T1000 (cell line): Measurements from ENCODE around the gene RAPSN.

Experiments
- DNase-seq: peaks from one replicate; lab custom pipeline; 2025; ENCODE audit warnings: mixed read lengths; lab: John Stamatoyannopoulos, UW

Gene RAPSN

DNA sequence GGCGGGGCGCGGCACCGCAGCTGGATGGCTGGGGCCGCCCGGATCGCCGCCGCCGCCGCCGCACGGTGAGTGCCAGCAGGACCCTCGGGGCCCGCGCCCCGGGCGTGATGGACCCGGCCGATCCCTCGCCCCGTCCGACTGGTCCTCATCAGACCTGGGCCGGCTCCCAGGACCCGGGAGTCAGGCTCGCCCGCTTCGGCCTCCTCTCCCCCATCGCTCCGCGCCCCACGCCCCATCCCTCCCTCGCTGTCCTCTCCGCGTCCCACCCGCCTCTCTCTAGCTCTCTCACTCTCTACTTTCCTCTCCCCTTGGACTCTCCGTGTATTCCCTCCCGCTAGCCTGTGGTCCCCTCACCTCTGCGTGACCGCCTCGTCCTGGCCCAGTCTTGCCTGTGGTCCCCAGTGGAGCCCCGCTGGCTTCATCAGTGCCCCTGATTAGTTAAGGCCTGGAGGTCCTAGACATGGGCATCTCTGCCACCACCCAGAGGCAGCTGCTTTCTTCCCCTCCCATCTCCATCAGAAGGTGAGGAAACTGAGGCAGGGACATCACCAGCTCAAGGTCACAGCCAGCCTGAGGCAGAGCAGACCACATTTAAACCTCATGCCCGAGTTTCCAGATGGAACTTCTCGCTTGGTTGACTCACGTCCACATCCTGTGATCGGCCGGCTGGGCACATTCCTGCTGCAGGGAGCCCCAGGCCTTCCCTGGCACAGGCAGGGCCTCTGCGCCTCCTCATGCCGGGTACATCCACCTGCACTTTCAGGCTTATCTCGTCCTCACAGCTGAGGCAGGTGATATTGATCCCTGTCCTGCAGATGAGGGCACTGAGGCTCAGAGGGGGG, 40.1 kb downstream of the RAPSN start:
- DNase-seq = no peak

- peak; percentile 87 for DNase-seq
Observed at GRCh38 chr11:47407746-47408590, 41.0 kb downstream of the RAPSN start, which contains the start of gene SLC39A13. Gene SLC39A13, plus strand, starts transcription at chr11:47408590. Its CDS starts 1,505 bp downstream, at chr11:47410095.

- no peak for DNase-seq
Observed at GRCh38 chr11:47406896-47407745, 41.8 kb downstream of the RAPSN start.

DNA sequence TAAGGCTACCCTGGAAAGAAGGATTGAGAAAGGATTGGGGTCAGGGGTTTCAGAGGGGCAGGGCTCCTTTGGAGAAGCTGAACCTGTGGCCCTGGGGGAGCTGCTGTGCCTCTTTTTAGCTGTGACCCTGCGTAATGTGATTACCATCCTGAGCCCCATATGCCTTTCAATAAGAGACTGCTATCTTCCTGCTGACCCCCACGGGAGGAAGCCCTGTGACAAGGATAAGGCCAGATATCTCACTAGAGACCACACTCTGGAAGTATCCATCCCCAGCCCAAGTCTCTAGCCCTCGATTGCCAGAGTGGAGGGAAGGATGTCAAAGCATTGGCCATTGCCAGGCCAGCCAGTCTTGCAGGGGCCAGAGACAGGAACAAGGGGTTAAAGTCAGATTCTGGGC, 45.4 kb downstream of the RAPSN start:
- DNase-seq = no peak

DNA sequence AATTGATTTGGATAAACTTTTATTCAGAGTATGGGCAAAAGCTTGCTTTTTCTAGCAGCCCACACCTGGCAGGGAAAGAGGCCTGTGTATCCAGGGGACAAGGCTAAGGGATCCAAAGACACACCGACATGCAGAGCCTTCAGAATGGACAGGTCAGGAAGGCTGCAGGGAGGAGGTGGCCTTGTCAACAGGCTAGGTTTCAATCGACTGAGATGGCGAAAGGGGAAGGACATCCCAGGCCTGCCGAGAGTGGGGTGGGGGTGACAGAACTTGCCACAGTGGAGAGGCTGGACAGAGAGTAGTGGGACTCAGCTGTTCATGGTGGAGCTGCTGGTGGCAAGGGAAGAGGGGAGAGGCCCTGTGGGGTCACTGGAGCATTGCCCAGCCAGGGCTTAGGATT, 45.8 kb downstream of the RAPSN start:
- no peak for DNase-seq

- DNase-seq = no peak
Observed at GRCh38 chr11:47400768-47401279, 48.1 kb downstream of the RAPSN start.

DNA sequence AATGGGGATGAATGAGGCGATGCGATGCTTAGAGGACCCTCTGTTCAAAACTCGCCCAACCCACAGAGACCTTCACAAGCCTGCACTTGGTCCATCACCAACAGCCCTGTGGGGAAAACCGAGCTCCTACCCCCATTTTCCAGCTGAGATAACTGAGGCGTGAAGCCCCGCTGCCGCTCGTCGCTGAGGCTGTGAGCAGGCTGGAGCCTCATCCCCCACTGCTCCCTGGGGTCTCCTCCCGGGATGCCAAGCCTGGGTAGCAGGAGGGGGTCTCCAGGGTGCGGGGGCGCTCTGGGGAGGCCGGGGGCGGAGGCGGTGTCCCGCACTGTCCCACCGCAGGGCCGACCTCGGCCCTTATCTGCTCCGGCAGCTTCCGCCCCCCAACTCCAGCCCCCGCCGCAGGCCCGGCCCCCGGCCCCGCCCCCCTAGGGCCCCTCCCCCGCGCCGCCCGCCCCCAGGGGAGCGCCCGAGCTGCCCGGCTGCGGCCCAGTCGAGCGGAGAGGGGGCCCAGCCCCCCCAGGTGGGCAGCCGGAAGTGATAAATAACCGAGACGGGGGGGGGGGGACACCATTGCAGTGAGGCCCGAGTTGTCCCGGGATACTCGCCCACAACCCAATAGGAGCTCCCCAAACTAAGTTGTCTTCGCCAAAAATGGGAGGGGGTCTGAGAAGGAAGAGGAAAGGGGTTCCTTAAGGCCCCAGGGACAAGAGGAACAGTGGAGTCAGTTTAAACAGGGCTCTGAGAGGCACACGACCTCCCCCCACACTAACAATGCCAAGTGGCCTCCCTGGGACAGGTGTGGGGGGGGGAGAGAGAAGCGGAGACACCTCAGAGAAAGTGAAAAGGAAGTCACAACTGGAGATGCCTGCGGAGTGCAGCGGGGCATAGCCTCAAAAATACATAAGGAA, 48.8 kb downstream of the RAPSN start:
- no peak for DNase-seq

DNA sequence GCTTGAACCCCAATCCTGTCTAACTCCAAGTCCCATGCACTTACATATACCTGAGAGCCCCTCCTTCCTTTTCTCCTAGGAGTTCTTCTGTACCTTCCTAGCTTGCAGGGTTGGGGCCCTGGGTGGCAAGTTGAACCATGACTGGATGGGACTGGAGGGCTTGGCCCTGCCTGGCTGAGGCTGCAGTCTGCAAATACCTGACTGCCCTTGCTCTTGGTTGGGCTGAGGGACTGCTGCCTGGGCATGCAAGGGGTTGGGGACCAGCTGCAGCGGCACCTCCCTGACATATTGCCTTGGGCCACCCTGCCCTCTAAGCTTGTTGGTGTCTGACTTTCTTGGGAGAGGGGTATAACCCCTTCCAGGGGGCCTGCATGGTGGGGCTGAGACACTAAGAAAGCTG, 50.4 kb downstream of the RAPSN start:
- DNase-seq = no peak

- no peak for DNase-seq
Observed at GRCh38 chr11:47398011-47398410, 50.9 kb downstream of the RAPSN start.

DNA sequence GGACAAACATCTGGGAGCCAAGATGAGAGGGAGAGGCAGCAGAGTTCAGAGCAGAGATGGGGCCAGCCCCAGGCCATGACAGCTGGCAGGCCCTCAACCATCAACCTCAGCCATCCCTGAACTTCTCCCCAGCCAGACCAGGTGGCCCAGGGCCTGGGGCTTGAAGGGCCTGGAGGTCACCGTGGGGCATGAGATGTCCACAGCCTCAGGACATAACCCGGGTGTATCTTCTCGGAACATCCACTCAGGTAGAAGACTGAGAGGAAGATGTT, 53.0 kb downstream of the RAPSN start:
- no peak for DNase-seq

DNA sequence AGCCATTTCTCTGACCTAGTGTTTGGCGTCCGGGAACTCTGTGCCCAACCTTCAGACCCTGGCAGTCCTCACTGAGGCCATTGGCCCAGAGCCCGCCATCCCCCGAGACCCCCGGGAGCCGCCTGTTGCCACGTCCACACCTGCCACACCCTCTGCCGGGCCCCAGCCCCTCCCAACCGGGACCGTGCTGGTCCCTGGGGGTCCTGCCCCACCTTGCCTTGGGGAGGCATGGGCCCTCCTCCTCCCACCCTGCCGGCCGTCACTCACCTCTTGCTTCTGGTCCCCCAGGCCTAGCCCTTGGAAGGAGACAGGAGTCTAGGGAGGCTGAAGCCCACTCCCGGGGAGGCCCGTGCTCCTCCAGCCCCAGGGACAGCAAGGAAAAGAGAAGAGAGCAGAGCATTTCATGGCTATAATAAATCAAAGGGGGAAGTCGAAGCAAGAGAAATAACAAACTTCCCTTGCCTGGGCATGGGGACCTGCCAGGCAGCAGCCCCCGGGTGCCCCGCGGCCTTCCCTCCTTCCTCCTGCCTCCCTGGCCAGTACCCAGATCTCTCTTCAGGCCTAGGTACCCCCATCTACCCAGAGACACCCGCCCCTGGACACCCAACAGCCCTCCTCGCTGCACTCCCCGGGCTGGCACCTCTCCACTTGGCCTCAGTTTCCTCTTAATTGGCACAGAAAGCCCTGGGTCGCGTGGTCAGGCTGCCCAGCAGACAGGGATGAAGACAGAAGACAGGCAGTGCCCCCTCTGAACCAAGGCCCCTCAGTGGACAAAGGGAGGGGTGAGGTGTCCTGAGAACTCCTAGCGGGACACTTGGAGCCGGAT, 53.5 kb downstream of the RAPSN start:
- no peak for DNase-seq

- DNase-seq = no peak
Observed at GRCh38 chr11:47394322-47395222, 54.4 kb downstream of the RAPSN start.

DNA sequence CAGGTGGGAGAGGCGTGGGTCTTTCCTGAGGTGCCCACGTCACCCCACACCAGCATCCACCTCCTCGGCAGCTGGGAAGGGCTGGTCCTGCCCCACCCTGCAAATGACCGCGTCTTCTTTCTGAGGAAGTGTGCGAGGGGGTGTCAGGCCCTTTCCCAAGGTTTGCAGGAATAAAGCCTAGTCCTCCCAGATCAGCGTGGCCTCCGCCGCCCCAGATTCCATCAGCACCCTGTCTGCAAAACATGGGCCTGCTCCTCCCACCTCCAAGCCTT, 55.0 kb downstream of the RAPSN start:
- no peak for DNase-seq

- no peak for DNase-seq
Observed at GRCh38 chr11:47393163-47394049, 55.5 kb downstream of the RAPSN start.

GRCh38 chr11:47392546-47393162, 56.3 kb downstream of the RAPSN start:
- DNase-seq = no peak

DNA sequence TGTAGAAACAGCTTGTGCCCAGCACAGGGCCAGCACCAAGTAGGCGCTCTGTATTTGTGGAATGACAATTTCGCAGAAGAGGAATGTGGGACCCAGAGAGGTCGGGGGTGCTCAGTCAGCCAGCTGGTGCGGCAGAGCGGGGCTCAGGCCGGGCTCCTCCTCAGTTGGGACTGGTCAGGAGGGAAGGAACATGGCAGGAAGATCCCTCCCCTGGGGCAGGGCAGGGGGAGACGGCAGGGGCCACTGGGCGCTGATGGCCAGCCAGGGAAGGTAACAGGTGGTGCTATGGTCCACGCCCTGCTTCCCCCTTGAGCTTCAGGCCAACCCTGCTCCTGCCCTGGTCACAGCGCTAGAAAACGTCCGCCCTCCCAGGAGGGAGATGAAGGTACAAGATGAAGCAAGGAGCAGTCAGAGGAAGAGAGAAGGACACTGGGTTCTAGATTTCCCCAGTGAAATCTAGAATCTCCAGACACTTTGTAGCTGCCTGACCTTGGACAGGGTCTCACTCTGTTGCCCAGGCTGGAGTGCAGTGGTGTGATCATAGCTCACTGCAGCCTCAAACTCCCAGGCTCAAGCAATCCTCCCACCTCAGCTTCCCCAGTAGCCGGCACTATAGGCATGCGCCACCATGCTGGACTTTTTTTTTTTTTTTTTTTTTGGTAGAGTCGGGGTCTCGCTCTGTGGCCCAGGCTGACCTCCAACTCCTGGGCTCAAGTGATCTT, 57.1 kb downstream of the RAPSN start:
- DNase-seq = no peak

- no peak for DNase-seq
Observed at GRCh38 chr11:47391077-47391583, 57.8 kb downstream of the RAPSN start.
